SK-N-SH (cell line): ENCODE results near the gene STK39. TPM values are rescaled to one million over a fixed set of nuclear protein-coding genes. Genes with fewer than 3 reads are reported as not detected.

Source experiments
- CTCF ChIA-PET: fragments of 300-600, 350-600 bp; formaldehyde crosslinking; extraction: SDS; loops from one replicate; lab custom pipeline; 2021; lab: Yijun Ruan, JAX
- POLR2A ChIA-PET: fragments of 350-600 bp; sonication (Branson Sonifier 250); formaldehyde crosslinking; extraction: SDS; loops from one replicate; lab custom pipeline; 2020; ENCODE audit warnings: antibody characterized with exemption, inconsistent platforms; lab: Yijun Ruan, JAX
- DNase-seq: peaks from one replicate; pipeline ENCODE4 v3.0.0; 2012
- H2AFZ ChIP-seq: fragments of 200-600 bp; sonication (generic); 2 replicates; pipeline ENCODE4 v1.8.1; 2016; ENCODE audit warnings: antibody characterized with exemption, mild to moderate bottlenecking, low read depth
- H3F3A ChIP-seq: fragments of 200-600 bp; sonication (generic); replicated peaks from 2 replicates; pipeline ENCODE3; 2016; ENCODE audit warnings: antibody characterized with exemption, mild to moderate bottlenecking; ENCODE audit not compliant: insufficient read depth
- H3K27ac ChIP-seq, 2 experiments: fragments of 200-500 bp in 1 of 2; fragments of 200-600 bp in 1 of 2; sonication (Bioruptor generic) in 1 of 2; sonication (generic), shearing (Covaris generic) in 1 of 2; 2 replicates each; pipeline versions ENCODE4 v1.5.1 to v1.6.1; 2014 to 2016; ENCODE audit warnings: low read depth in 2 of 2, inconsistent platforms in 1 of 2, low read length in 1 of 2, mild to moderate bottlenecking in 1 of 2, mixed read lengths in 1 of 2
- H3K27me3 ChIP-seq: fragments of 200-600 bp; sonication (generic), shearing (Covaris generic); 2 replicates; pipeline ENCODE4 v1.6.1; 2016; ENCODE audit warnings: mixed run types; ENCODE audit not compliant: insufficient read depth
- H3K36me3 ChIP-seq, 2 experiments: fragments of 200-500 bp in 1 of 2; fragments of 200-600 bp in 1 of 2; sonication (Bioruptor generic) in 1 of 2; sonication (generic) in 1 of 2; replicated peaks in 1 of 2; 2 replicates each; pipeline versions ENCODE3 to v1.5.1; 2014 to 2016; ENCODE audit warnings: low read length in 1 of 2, mild to moderate bottlenecking in 1 of 2; ENCODE audit not compliant: insufficient read depth in 2 of 2, control insufficient read depth in 1 of 2
- H3K4me1 ChIP-seq, 2 experiments: fragments of 200-500 bp in 1 of 2; fragments of 200-600 bp in 1 of 2; sonication (Bioruptor generic) in 1 of 2; sonication (generic), shearing (Covaris generic) in 1 of 2; 2 replicates each; pipeline versions ENCODE4 v1.5.1 to v1.6.1; 2014 to 2016; ENCODE audit warnings: low read depth in 1 of 2, low read length in 1 of 2, mixed run types in 1 of 2; ENCODE audit not compliant: insufficient read depth in 2 of 2, control insufficient read depth in 1 of 2
- H3K4me2 ChIP-seq: fragments of 200-600 bp; sonication (generic), shearing (Covaris generic); 2 replicates; pipeline ENCODE4 v1.6.1; 2017; ENCODE audit warnings: mixed run types
- H3K4me3 ChIP-seq, 2 experiments: fragments of 200-500 bp in 1 of 2; fragments of 200-600 bp in 1 of 2; sonication (Bioruptor generic) in 1 of 2; sonication (generic), shearing (Covaris generic) in 1 of 2; 2 replicates each; pipeline versions ENCODE4 v1.5.1 to v1.8.1; 2014 to 2016; ENCODE audit warnings: low read depth in 2 of 2, inconsistent platforms in 1 of 2, low read length in 1 of 2, mild to moderate bottlenecking in 1 of 2, mixed read lengths in 1 of 2, moderate library complexity in 1 of 2
- H3K79me2 ChIP-seq: fragments of 200-600 bp; sonication (generic); 2 replicates; pipeline ENCODE4 v1.8.1; 2017; ENCODE audit warnings: mild to moderate bottlenecking; ENCODE audit not compliant: insufficient read depth
- H3K9ac ChIP-seq: fragments of 200-600 bp; sonication (generic); 2 replicates; pipeline ENCODE4 v1.6.1; 2017; ENCODE audit warnings: mixed run types
- H3K9me2 ChIP-seq: fragments of 200-600 bp; sonication (generic); 2 replicates; pipeline ENCODE4 v1.6.1; 2017; ENCODE audit warnings: mixed run types
- H3K9me3 ChIP-seq: fragments of 200-600 bp; sonication (generic); 2 replicates; pipeline ENCODE4 v1.6.1; 2017; ENCODE audit warnings: mixed run types, mild to moderate bottlenecking, moderate library complexity
- H4K20me1 ChIP-seq: fragments of 200-600 bp; sonication (generic); 2 replicates; pipeline ENCODE4 v1.6.1; 2017; ENCODE audit warnings: mild to moderate bottlenecking, mixed run types; ENCODE audit not compliant: insufficient read depth
- CTCF ChIP-seq: fragments of 200-600 bp; sonication (generic); IDR thresholded peaks from 2 replicates; pipeline ENCODE4 v1.6.1; 2017; ENCODE audit warnings: antibody characterized with exemption, mild to moderate bottlenecking, moderate library complexity
- FOXM1 ChIP-seq: IDR thresholded peaks from 2 replicates; pipeline ENCODE4 v1.4.0; 2012; ENCODE audit warnings: low read depth, mild to moderate bottlenecking
- GATA2 ChIP-seq: sonication (generic); formaldehyde crosslinking; IDR thresholded peaks from 2 replicates; pipeline ENCODE4 v1.5.0; 2020; ENCODE audit warnings: mild to moderate bottlenecking, missing genetic modification reagents
- IRF3 ChIP-seq: fragments of 150-350 bp; IDR thresholded peaks from 2 replicates; pipeline ENCODE4 v1.6.1; 2016; ENCODE audit warnings: mild to moderate bottlenecking, low read depth, low read length
- JUND ChIP-seq: IDR thresholded peaks from 2 replicates; pipeline ENCODE4 v1.4.0; 2012
- MEF2A ChIP-seq: IDR thresholded peaks from 2 replicates; pipeline ENCODE4 v1.4.0; 2012; ENCODE audit warnings: low read depth, borderline replicate concordance
- NFIC ChIP-seq: IDR thresholded peaks from 2 replicates; pipeline ENCODE4 v1.4.0; 2012; ENCODE audit warnings: borderline replicate concordance
- NRF1 ChIP-seq: IDR thresholded peaks from 2 replicates; pipeline ENCODE4 v1.6.1; 2012; ENCODE audit warnings: low read depth, mild to moderate bottlenecking, low read length
- PBX3 ChIP-seq: IDR thresholded peaks from 2 replicates; pipeline ENCODE4; 2012
- POLR2AphosphoS5 ChIP-seq: IDR thresholded peaks from 2 replicates; pipeline ENCODE4 v1.6.1; 2012; ENCODE audit warnings: low read depth, low read length
- RAD21 ChIP-seq: IDR thresholded peaks from 2 replicates; pipeline ENCODE4 v1.6.1; 2012; ENCODE audit warnings: mild to moderate bottlenecking, low read length
- RCOR1 ChIP-seq: fragments of 150-350 bp; IDR thresholded peaks from 2 replicates; pipeline ENCODE4 v1.6.1; 2017; ENCODE audit warnings: antibody characterized with exemption, low read length
- REST ChIP-seq: IDR thresholded peaks from 2 replicates; pipeline ENCODE4 v1.6.1; 2012; ENCODE audit warnings: mild to moderate bottlenecking, low read depth, low read length, moderate library complexity
- RXRA ChIP-seq: IDR thresholded peaks from 2 replicates; pipeline ENCODE4 v1.4.0; 2012; ENCODE audit warnings: low read depth, mild to moderate bottlenecking, borderline replicate concordance
- TAF1 ChIP-seq: IDR thresholded peaks from 2 replicates; pipeline ENCODE4 v1.6.1; 2012; ENCODE audit warnings: low read depth, mild to moderate bottlenecking, low read length, moderate library complexity, borderline replicate concordance
- TEAD4 ChIP-seq: IDR thresholded peaks from 2 replicates; pipeline ENCODE4 v1.4.0; 2012; ENCODE audit warnings: mild to moderate bottlenecking, borderline replicate concordance; ENCODE audit not compliant: insufficient read depth
- ZBTB33 ChIP-seq: IDR thresholded peaks from 2 replicates; pipeline ENCODE4 v1.4.0; 2012; ENCODE audit warnings: low read depth, borderline replicate concordance
- WGBS: methylation state at CpG from one replicate; pipeline ENCODE4 v1.1.6; 2017; ENCODE audit warnings: low lambda C conversion rate; 5-methylcytosine and 5-hydroxymethylcytosine counted together
- polyA plus RNA-seq, 3 experiments: library from polyadenylated mRNA; depleted of rRNA; stranded (reverse); fragments of >200 nt; gene quantifications; 2 replicates each; pipeline ENCODE4 v1.2.3, GENCODE V29; 2012

The STK39 gene
- polyA plus RNA-seq, 1 of the 3 experiments (the other 2 are of a cell fraction), result 9.6 TPM

- Histone ChIP-seq H3F3A (no peaks in the 10 kb centered on the region), H3K9me3 (no peaks in the 10 kb centered on the region), H3K27ac (no peak overlapping the region), H2AFZ (no peak overlapping the region), H3K4me3 (no peak overlapping the region), H3K4me2 (no peak overlapping the region), H3K4me1 (peaks cover 0 to 4% of the 10 kb centered on the region in 2 experiments; a peak in 2 of 4 replicates), H3K36me3 (peaks cover 2 to 4% of the 10 kb centered on the region in 2 experiments), H3K27me3 (no peaks in the 10 kb centered on the region), H3K9me2 (no peaks in the 10 kb centered on the region), H4K20me1 (no peaks in the 10 kb centered on the region), H3K9ac (no peak overlapping the region), H3K79me2 (no peaks in the 10 kb centered on the region)
- POLR2A ChIA-PET, result no interaction called here
- WGBS, result 99% methylated on average over 4 of the region's 4 CpGs
- no peak for DNase-seq
- CTCF ChIA-PET, result interaction anchor here (1.4 to 2.0 kb wide), 2 partner anchors 31 to 823 kb away, joined by 3 to 9 read pairs; no protein-coding TSS in a partner anchor
- TF ChIP-seq NFIC, result no peak
- no peak for TF ChIP-seq ZBTB33
- no peak for TF ChIP-seq RAD21
These were observed 160.0 kb downstream of the STK39 start for GRCh38 chr2:168087401-168087800.

- H4K20me1 ChIP-seq, result no peaks in the 10 kb centered on the region
- no peaks in the 10 kb centered on the region for H3K79me2 ChIP-seq
- H3K9me2 ChIP-seq, result no peaks in the 10 kb centered on the region
- ChIA-PET CTCF (interaction anchor here (1.4 to 2.0 kb wide), 2 partner anchors 32 to 823 kb away, joined by 3 to 9 read pairs; no protein-coding TSS in a partner anchor), POLR2A (no interaction called here)
- 92% methylated on average over 5 of the region's 5 CpGs for WGBS
- no peak overlapping the region for H3K9ac ChIP-seq
- TF ChIP-seq GATA2 (CRISPR knock-in tag), result no peak
- TF ChIP-seq NFIC, result no peak
- no peak for TF ChIP-seq REST
- no peak for TF ChIP-seq PBX3
- no peak for TF ChIP-seq FOXM1
- no peak for TF ChIP-seq POLR2AphosphoS5
- no peak for TF ChIP-seq RAD21
- TF ChIP-seq MEF2A, result no peak
- no peak for TF ChIP-seq NRF1
- no peak for TF ChIP-seq IRF3
- no peak for TF ChIP-seq RCOR1
- no peak for TF ChIP-seq JUND
- no peak for TF ChIP-seq TAF1
- no peak for TF ChIP-seq TEAD4
- no peak for TF ChIP-seq RXRA
- TF ChIP-seq CTCF, result no peak
- peaks cover 2 to 4% of the 10 kb centered on the region in 2 experiments for H3K36me3 ChIP-seq
- H3F3A ChIP-seq, result no peaks in the 10 kb centered on the region
- no peak overlapping the region for H2AFZ ChIP-seq
- H3K9me3 ChIP-seq, result no peaks in the 10 kb centered on the region
- H3K27ac ChIP-seq, result no peak overlapping the region
- H3K4me2 ChIP-seq, result no peak overlapping the region
- DNase-seq, result no peak
- H3K4me3 ChIP-seq, result no peak overlapping the region
- no peaks in the 10 kb centered on the region for H3K27me3 ChIP-seq
- peaks cover 0 to 4% of the 10 kb centered on the region in 2 experiments; a peak in 2 of 4 replicates for H3K4me1 ChIP-seq
These were observed 160.5 kb downstream of the STK39 start for GRCh38 chr2:168086851-168087250.
